Measurements from ENCODE around the gene BLOC1S4. TPM values are rescaled to one million over a fixed set of nuclear protein-coding genes. Genes with fewer than 3 reads are reported as not detected.
"Not testable (repeated sequence)": the region's sequence is repeated elsewhere in the genome, so short reads cannot be mapped to it uniquely, and the experiment has no call there.

BLOC1S4 gene
- total RNA-seq, 1 experiment from 2014 or later: 62.2 TPM

DNA sequence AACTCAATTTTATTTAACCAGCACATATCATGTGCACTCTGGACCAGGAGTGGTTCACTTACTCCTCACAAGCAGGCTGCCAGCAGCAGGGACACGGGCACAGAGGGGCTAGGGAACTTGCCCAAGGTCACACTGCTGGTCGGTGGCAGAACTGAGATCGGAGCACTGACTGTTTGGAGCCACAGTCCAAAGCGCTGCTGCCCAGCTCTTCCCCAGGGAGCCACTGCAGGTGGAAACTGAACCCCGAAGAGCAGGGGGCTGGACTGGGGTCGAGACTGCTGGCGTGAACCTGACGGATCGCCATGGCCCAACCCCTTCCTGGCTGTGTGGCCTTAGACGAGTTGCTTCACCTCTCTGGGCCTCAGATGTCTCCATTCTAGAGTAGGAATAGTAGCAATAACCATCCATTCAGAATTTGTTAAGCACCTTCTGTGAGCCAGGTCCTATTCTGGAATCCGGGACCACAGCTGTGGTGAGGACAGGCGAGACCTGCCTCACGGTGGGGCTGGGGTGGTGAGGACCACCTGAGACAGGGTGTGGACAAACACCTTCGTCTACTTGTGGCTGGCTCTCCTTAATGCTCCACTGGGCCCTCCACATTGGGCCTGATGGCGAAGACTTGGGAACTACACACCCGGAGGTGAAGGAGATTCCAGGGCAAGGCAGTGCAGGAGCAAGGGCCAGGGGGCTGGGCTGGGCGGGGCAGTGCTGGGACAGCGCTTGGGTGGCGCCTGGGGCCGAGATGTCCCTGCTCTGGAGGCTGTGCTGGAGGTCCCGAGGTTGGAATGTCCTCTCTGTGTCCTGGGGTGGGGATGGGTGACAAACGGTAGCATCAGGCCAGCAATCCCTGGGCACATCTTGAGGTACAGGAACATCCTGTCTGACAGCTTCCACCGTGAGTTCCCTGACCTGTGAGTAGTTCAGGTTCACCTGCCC lies 34.6 kb downstream of the BLOC1S4 start:
- in situ Hi-C loops (cut with HindIII; ENCODE audit: low pct_unique_long_range_greater_than_20kb, low sequenced_read_pairs): no loop called here

GRCh38 chr4:6751611-6752485 lies 35.9 kb downstream of the BLOC1S4 start:
- in situ Hi-C loops (cut with HindIII; ENCODE audit: low pct_unique_long_range_greater_than_20kb, low sequenced_read_pairs): no loop called here
- DNase-seq (ENCODE audit: low read depth): no peak

More for the DNA sequence above, 34.6 kb downstream of the BLOC1S4 start:
- no peak for DNase-seq (ENCODE audit: low read depth)

- in situ Hi-C loops (cut with HindIII; ENCODE audit: low pct_unique_long_range_greater_than_20kb, low sequenced_read_pairs): no loop called here
These were observed 36.5 kb downstream of the BLOC1S4 start for GRCh38 chr4:6752486-6752829.

DNA sequence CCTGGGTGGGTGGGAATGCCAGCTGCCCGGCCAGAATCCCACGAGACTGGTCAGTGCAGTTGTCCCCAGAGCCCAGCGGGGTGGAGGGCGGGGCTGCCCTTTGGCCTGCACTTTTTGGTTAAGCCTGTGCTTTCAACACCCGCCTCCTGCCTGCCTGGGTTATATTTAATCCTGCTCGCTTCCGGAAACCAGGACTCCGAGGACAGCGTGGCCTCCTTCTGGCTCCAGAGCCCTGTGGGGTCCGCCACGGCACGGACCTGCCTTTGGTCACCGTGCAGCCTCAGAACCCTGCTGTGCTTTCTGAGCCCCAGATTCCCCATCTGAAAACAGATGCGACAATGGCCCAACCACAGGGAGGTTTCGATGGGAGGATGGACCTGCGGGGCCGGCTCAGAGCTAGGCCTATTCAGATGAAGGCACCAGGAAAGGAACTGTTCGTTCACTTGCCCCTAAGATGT lies 37.2 kb downstream of the BLOC1S4 start:
- DNase-seq (ENCODE audit: low read depth): no peak
- in situ Hi-C loops (cut with HindIII; ENCODE audit: low pct_unique_long_range_greater_than_20kb, low sequenced_read_pairs): no loop called here

More at GRCh38 chr4:6752486-6752829, 36.5 kb downstream of the BLOC1S4 start:
- no peak for DNase-seq (ENCODE audit: low read depth)

DNA sequence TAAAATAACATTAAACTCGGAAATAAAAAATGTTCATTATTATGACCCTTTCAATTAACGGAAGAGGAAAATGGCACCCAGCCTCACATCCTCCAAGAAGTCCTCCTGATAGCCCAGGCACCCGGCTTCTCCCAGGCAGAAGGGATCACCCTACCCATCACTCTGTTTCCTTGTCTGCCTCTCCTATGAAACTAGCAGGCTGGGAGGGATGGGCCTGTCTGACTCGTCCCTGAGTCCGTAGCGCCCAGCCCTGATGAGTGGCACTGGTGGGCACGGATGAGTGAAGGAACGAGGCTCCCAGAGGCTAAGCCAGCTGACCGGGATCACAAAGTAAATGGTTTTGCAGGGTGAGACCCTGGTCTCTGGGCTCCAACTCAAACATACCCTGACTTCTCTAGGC lies 37.9 kb downstream of the BLOC1S4 start:
- DNase-seq (ENCODE audit: low read depth): no peak
- in situ Hi-C loops (cut with HindIII; ENCODE audit: low pct_unique_long_range_greater_than_20kb, low sequenced_read_pairs): no loop called here

- in situ Hi-C loops (cut with HindIII; ENCODE audit: low pct_unique_long_range_greater_than_20kb, low sequenced_read_pairs): no loop called here
- no peak for DNase-seq (ENCODE audit: low read depth)
These were observed 38.6 kb downstream of the BLOC1S4 start for GRCh38 chr4:6754481-6755087.

DNA sequence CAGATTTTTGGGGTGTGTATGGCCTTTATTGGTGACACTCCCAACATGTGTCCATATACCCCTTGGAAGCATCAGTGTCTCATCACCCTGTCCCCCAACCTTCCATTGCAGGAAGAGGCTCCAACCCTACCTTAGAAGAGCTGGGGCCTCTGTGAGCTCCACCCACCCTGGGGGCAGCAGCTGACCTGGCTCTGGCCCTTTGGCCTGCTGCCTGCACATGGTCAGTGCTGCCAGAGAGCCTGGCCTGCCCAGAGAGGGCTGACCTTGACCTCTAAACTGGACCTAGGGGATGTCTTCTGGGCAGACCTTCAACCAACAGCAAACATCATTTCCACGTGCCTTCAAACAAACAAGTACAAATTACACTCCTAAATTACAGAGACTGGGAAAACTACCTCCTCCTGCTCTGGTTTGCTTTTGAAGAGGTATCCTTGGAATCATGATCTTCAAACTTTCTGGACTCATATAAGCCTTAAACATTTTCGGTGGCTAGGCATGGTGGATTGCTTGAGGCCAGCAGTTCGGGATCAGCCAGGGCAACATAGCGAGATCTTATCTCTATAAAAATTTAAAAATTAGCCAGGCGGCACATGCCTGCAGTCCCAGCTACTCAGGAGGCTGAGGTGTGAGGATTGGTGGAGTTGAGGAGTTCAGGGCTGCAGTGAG lies 39.2 kb downstream of the BLOC1S4 start:
- no peak for DNase-seq (ENCODE audit: low read depth)
- in situ Hi-C loops (cut with HindIII; ENCODE audit: low pct_unique_long_range_greater_than_20kb, low sequenced_read_pairs): no loop called here

DNA sequence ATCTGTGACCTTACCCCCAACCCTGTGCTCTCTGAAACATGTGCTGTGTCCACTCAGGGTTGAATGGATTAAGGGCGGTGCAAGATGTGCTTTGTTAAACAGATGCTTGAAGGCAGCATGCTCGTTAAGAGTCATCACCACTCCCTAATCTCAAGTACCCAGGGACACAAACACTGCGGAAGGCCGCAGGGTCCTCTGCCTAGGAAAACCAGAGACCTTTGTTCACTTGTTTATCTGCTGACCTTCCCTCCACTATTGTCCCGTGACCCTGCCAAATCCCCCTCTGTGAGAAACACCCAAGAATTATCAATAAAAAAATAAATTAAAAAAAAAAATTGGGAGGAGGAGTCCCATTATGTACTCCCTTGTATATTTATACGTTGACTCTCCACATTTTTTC lies 40.4 kb downstream of the BLOC1S4 start:
- DNase-seq (ENCODE audit: low read depth); in situ Hi-C loops (cut with HindIII; ENCODE audit: low pct_unique_long_range_greater_than_20kb, low sequenced_read_pairs): not testable (repeated sequence)

GRCh38 chr4:6758728-6759127 lies 42.8 kb downstream of the BLOC1S4 start:
- DNase-seq (ENCODE audit: low read depth): no peak
- in situ Hi-C loops (cut with HindIII; ENCODE audit: low pct_unique_long_range_greater_than_20kb, low sequenced_read_pairs): no loop called here

DNA sequence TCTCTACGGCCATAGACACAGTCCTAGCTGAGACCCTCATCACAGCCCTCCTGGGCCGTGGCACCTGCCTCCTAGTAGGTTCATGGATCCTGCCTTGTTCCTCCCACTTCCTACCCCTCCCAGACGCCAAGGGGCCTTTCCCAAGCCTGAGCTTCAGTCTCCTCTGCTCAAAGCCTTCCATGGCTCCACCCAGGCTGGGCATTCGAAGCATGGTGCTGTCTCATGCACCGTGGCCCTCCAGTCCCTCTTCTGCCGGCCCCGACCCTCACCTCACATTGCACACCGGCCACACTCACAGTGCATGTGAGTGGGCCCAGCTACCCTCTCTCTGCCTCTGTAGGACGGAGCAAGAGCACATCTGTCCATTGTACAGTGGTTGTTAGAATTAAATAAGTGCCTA lies 44.9 kb downstream of the BLOC1S4 start:
- in situ Hi-C loops (cut with HindIII; ENCODE audit: low pct_unique_long_range_greater_than_20kb, low sequenced_read_pairs): no loop called here
- DNase-seq (ENCODE audit: low read depth): no peak

DNA sequence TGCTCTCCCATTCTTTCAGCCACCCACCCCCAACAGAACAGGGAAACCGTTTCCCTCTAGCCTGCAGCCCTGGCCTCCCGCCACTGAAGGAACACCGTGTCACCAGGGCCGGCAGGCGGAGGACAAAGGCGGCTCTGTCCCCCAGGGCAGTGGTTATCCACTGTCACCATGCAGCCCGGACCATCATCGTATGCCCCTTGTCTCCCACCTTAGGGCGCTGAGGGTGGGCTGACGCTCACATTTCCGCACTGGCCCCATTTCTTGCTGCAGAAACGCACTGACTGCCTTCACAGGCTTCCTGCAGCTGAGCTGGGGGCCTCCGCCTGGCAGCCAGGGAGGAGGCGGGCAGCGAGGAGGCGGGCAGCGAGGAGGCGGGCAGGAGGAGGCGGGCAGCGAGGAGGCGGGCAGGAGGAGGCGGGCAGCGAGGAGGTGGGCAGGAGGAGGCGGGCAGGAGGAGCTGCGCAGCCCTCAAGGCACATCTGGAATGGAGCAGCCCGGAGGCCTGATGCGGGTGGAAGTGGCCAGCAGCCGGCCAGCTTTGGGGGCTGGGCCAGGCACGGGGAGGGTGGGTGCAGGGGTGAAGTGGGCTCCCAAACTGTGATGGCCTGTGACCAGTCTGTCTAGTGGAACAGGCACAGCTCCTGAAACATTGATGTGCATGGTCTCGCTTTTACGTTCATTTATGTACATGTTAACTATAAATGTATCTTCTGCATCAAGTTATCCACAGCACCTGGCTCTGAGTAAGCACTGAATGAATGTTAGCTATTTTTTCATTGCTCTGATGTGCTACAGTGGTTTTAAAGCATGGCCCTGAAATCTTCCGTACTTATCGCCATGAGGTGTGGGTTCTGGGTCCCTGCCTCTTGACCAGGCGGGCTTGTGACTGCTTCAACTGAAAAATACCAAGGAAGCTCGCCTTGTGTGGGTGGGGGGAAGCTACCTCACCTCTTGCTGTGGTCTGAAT lies 46.0 kb downstream of the BLOC1S4 start:
- no peak for DNase-seq (ENCODE audit: low read depth)
- in situ Hi-C loops (cut with HindIII; ENCODE audit: low pct_unique_long_range_greater_than_20kb, low sequenced_read_pairs): no loop called here

DNA sequence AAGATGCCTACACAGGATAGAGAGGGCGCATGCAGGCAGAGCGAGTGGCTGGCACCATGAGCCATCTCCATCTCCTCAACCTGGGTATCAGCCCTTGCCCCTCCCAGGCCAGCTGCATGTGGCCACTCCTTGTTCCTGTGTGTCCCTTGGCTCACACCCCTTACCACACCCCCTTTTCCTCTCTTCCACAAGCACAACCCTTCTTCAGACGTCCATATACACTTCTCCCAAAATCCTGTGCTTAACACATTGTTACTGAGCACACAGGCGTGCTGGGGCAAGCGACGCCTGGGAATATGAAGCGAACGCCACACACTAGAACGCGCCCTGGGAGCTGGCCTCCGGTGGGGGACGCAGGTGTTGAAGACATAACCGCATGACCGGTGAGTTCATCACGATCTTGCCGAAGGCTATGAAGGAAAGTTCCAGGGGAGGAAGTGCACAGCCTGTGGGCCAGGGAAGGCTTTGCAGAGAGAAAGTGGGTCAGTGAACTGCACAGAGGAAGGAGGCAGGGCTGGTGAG lies 47.4 kb downstream of the BLOC1S4 start:
- in situ Hi-C loops (cut with HindIII; ENCODE audit: low pct_unique_long_range_greater_than_20kb, low sequenced_read_pairs): no loop called here
- DNase-seq (ENCODE audit: low read depth): no peak

- no peak for DNase-seq (ENCODE audit: low read depth)
- in situ Hi-C loops (cut with HindIII; ENCODE audit: low pct_unique_long_range_greater_than_20kb, low sequenced_read_pairs): no loop called here
These were observed 49.1 kb downstream of the BLOC1S4 start for GRCh38 chr4:6764976-6765620.

DNA sequence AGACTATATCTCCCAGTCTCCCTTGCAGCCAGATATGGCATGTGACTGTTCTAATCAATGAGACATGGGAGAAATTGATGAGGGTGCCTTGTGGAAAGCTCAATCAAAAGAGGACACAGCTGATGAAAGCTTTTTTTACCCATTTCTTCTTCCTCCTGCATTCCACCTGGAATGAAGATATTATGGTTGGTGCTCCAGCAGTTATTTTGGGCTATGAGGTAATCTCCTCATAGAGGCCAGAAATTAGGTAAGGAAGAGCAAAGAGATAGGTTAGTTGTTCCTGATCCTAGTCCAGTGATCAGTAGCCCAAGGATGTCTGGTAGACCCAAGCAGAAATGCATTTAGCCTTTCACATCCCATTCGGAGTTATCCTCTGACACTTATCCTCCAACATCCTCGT lies 49.7 kb downstream of the BLOC1S4 start:
- no peak for DNase-seq (ENCODE audit: low read depth)
- in situ Hi-C loops (cut with HindIII; ENCODE audit: low pct_unique_long_range_greater_than_20kb, low sequenced_read_pairs): no loop called here
